ENCODE measurements around the gene APIP.

Gene APIP

DNA sequence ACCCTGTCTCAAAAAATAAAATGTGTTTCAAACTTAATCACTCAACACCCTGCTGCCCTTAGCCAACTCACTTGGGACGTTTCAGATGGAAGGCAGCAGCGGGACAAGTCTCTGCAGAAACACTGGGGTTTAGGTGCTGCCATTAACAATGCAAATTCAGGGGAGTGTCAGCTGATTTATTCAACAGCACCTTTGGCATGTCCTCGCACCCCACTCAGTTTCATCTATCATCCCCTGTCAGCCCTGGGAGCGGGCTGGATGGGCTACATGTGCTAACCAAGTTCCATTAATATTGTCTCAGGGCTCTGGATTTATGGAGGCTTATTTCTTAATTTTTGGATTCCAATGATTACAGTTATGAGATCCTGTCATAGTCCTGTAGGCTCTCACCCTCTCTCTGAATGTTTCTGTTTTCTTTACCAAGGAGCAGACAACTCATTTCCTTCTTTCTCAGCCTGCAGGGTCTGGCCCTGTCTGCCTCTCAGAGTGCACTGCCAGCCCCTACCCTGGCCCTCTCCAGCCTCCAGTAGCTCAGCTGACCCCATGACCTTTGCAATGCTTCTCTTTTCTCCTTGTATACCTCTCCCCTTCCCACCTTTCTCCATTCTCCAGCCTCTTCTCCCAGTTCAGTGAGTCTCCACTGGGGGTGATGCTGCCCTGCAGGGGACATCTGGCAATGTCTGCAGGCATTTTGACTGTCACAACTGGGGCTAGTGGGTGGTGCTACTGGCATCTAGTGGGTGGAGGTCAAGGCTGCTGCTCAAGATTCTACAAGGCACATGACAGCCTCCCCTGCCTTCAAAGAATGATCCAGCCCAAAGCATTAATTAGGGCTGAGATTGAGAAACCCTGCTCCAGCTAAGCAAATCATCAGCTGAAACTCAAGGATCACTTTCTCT lies 79.0 kb downstream of the APIP start:
- no peak for FAIRE-seq

DNA sequence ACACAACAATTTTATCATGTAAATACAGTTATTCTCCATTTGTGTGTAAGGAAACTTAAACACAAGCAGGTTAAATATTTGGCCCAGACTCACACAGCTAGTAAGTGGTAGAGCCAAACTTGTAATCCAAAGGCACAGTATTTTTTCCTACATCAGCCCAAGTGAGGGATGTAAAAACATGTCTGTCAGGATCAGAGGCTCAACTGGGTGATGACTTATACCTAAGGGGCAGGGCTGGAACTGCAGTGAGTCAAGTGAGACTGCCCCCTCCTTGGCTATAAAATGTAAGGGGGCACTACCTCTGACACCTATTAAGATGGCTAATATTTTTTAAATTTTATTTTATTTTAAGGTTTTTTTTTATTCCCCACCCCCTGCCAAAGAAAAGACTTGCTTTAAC lies 82.6 kb downstream of the APIP start:
- FAIRE-seq, result no peak

All from islet of Langerhans (tissue), 1 donor.